Measurements from ENCODE around the gene PEAR1. TPM values are rescaled to one million over a fixed set of nuclear protein-coding genes. Genes with fewer than 3 reads are reported as not detected.

Gene PEAR1
- total RNA-seq, 4 donors from 2014 or later: 5.9 to 40.9 (median 8.7) TPM

DNA sequence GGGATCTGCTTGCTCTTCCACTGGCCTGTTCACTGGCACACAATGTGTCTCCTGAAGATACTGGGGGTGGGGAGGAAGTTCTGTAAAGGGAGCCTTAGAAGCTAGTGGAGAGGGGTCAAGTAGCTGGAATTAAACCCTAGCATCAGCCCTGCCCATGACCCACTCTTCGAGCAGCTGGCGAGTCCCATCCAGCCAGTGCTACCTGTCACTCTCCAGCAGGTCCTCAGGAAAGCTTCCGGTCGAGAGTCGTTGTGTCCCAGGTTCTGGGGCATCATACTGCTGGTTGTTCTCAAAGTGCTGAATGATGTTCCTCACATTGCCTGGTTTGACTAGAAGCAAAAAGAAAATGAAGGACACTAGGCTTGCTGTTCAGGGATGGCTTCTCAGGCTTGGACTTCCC, 57.9 kb downstream of the PEAR1 start:
- TF ChIP-seq CTCF (IDR thresholded peaks at IDR 0.05; ENCODE audit: low read depth): no peak

- TF ChIP-seq CTCF (IDR thresholded peaks at IDR 0.05; ENCODE audit: low read depth): no peak
These were observed 60.1 kb downstream of the PEAR1 start for GRCh38 chr1:156953571-156953970.

DNA sequence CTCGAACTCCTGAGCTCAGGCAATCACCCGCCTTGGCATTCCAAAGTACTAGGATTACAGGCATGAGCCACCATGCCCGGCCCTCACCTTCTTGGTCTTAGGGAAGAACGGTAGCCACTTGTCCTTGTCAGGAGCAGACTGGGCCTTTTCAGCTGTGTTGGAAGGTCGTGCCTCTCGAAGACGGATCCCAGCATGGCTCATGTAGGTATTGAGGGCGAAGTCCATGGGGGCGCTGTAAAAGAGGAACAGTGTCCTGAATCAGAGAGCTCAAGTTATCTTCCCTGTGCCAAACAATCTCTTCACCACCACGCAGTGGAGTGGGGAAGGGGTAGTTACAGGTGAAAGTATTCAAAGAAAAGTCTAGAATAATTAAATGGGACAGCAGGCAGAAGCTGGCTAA, 62.8 kb downstream of the PEAR1 start:
- TF ChIP-seq CTCF (IDR thresholded peaks at IDR 0.05; ENCODE audit: low read depth): no peak

DNA sequence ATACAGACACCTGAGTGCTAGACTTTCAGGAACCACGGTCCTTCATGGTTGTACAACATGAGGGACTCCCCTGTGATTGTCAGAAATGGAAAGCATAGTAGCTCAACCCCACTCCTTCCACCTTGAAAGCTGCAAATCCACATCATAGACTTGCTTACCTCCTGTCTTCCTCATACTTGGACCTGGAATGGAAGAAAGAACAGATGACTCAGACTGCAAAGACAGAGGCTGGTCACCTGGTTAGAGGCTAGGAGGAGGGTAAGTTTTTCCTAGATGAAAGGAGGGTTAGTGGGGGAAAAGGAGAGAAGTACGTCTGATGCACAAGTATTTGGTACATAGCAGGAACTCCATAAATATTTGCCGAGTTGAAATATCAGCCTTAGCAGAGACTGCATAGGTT, 64.1 kb downstream of the PEAR1 start:
- no peak for TF ChIP-seq CTCF (IDR thresholded peaks at IDR 0.05; ENCODE audit: low read depth)

- TF ChIP-seq CTCF (IDR thresholded peaks at IDR 0.05; ENCODE audit: low read depth): no peak
These were observed 64.8 kb downstream of the PEAR1 start for GRCh38 chr1:156958247-156958714.

- no peak for TF ChIP-seq CTCF (IDR thresholded peaks at IDR 0.05; ENCODE audit: low read depth)
These were observed 65.9 kb downstream of the PEAR1 start for GRCh38 chr1:156959414-156959813.

GRCh38 chr1:156959925-156960324, 66.4 kb downstream of the PEAR1 start:
- TF ChIP-seq CTCF (IDR thresholded peaks at IDR 0.05; ENCODE audit: low read depth): no peak
